ENCODE data around the gene LBR. TPM values are rescaled to one million over a fixed set of nuclear protein-coding genes. Genes with fewer than 3 reads are reported as not detected.

LBR gene
- total RNA-seq, 1 donor from 2014 or later: 35.8 TPM

GRCh38 chr1:225460021-225460736, 32.3 kb upstream of the LBR start:
- no peak for TF ChIP-seq CTCF (IDR thresholded peaks at IDR 0.05; ENCODE audit: insufficient read depth, low read length, severe bottlenecking)
- Histone ChIP-seq H3K27me3 (ENCODE audit: control insufficient read depth, insufficient read depth, low read length) (peaks cover 4% of the 10 kb centered on the region), H3K36me3 (ENCODE audit: control insufficient read depth, insufficient read depth, low read length) (no peaks in the 10 kb centered on the region), H3K4me3 (ENCODE audit: low read depth, low read length) (no peak overlapping the region)
- no peak for DNase-seq (ENCODE audit: low read depth)
- FAIRE-seq: no peak

- Histone ChIP-seq H3K36me3 (ENCODE audit: control insufficient read depth, insufficient read depth, low read length) (no peaks in the 10 kb centered on the region), H3K4me3 (ENCODE audit: low read depth, low read length) (no peak overlapping the region), H3K27me3 (ENCODE audit: control insufficient read depth, insufficient read depth, low read length) (peaks cover 2% of the 10 kb centered on the region)
- no peak for FAIRE-seq
- TF ChIP-seq CTCF (IDR thresholded peaks at IDR 0.05; ENCODE audit: insufficient read depth, low read length, severe bottlenecking): no peak
- DNase-seq (ENCODE audit: low read depth): peak; percentile 51
Measured at GRCh38 chr1:225458222-225458631, 30.4 kb upstream of the LBR start.

GRCh38 chr1:225454733-225455132, 26.9 kb upstream of the LBR start:
- H3K4me3 ChIP-seq (ENCODE audit: low read depth, low read length): no peak overlapping the region
- peak; percentile 96 for DNase-seq (ENCODE audit: low read depth)
- FAIRE-seq: peak; percentile 97

GRCh38 chr1:225453797-225454648, 26.2 kb upstream of the LBR start:
- no peak overlapping the region for H3K4me3 ChIP-seq (ENCODE audit: low read depth, low read length)
- peak; percentile 89 for DNase-seq (ENCODE audit: low read depth)
- H3K27me3 ChIP-seq (ENCODE audit: control insufficient read depth, insufficient read depth, low read length): no peaks in the 10 kb centered on the region
- no peak for TF ChIP-seq CTCF (IDR thresholded peaks at IDR 0.05; ENCODE audit: insufficient read depth, low read length, severe bottlenecking)
- H3K36me3 ChIP-seq (ENCODE audit: control insufficient read depth, insufficient read depth, low read length): no peaks in the 10 kb centered on the region
- peak; percentile 23 for FAIRE-seq

More at GRCh38 chr1:225454733-225455132, 26.9 kb upstream of the LBR start:
- TF ChIP-seq CTCF (IDR thresholded peaks at IDR 0.05; ENCODE audit: insufficient read depth, low read length, severe bottlenecking): no peak
- no peaks in the 10 kb centered on the region for H3K27me3 ChIP-seq (ENCODE audit: control insufficient read depth, insufficient read depth, low read length)
- H3K36me3 ChIP-seq (ENCODE audit: control insufficient read depth, insufficient read depth, low read length): no peaks in the 10 kb centered on the region

GRCh38 chr1:225451840-225452515, 24.1 kb upstream of the LBR start:
- H3K4me3 ChIP-seq (ENCODE audit: low read depth, low read length): no peak overlapping the region
- FAIRE-seq (no peak), DNase-seq (ENCODE audit: low read depth) (no peak)

More at GRCh38 chr1:225451840-225452515, 24.1 kb upstream of the LBR start:
- no peaks in the 10 kb centered on the region for H3K36me3 ChIP-seq (ENCODE audit: control insufficient read depth, insufficient read depth, low read length)
- no peak for TF ChIP-seq CTCF (IDR thresholded peaks at IDR 0.05; ENCODE audit: insufficient read depth, low read length, severe bottlenecking)
- H3K27me3 ChIP-seq (ENCODE audit: control insufficient read depth, insufficient read depth, low read length): peaks cover 5% of the 10 kb centered on the region

Measured in bronchial epithelial cell (primary cell).